ENCODE data around the gene TEX22. TPM values are rescaled to one million over a fixed set of nuclear protein-coding genes. Genes with fewer than 3 reads are reported as not detected.

Gene TEX22
- total RNA-seq, 1 donor from 2014 or later: 3.8 TPM

DNA sequence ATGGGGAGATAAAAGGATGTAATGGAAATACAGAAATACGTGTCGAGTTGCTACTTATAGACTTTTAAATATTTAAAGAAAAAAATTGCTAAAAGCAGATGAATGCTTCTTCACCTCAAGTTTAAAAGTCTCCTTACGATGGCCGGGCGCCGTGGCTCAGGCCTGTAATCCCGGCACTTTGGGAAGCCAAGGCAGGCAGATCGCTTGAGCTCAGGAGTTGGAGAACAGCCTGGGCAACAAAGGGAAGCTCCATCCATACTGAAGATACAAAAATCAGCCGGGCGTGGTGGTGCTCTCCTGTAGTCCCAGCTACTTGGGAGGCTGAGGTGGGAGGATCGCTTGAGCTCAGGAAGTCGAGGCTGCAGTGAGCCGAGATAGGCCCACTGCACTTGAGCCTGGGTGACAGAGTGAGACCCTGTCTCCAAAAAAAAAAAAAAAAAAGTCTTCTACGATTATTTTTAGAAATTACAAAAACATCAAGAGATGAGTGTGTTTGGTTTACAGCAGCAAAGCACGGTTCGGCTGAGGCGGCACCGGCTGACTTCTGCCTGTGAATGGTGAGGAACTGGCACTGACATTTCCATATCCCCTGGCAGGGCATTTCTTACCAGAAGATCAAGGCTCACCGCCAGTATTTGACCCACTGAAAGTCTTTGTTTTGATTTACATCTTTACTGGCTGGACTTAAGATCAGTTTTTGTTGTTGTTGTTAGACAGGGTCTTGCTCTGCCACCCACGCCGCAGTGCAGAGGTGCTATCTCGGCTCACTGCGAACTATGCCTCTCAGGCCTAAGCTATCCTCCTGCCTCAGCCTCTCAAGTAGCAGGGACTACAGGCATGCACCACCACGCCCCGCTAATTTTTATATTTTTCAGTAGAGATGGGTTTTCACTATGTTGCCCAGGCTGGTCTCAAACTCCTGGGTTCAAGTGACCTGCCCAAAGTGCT is 17.4 kb downstream of the TEX22 start:
- peak overlapping the region; percentile 67 for H3K4me3 ChIP-seq
- no peak overlapping the region for H3K27ac ChIP-seq
- no peaks in the 10 kb centered on the region for H3K9me3 ChIP-seq
- no peak for ATAC-seq
- no peaks in the 10 kb centered on the region for H3K36me3 ChIP-seq
- TF ChIP-seq, protein P1, sequence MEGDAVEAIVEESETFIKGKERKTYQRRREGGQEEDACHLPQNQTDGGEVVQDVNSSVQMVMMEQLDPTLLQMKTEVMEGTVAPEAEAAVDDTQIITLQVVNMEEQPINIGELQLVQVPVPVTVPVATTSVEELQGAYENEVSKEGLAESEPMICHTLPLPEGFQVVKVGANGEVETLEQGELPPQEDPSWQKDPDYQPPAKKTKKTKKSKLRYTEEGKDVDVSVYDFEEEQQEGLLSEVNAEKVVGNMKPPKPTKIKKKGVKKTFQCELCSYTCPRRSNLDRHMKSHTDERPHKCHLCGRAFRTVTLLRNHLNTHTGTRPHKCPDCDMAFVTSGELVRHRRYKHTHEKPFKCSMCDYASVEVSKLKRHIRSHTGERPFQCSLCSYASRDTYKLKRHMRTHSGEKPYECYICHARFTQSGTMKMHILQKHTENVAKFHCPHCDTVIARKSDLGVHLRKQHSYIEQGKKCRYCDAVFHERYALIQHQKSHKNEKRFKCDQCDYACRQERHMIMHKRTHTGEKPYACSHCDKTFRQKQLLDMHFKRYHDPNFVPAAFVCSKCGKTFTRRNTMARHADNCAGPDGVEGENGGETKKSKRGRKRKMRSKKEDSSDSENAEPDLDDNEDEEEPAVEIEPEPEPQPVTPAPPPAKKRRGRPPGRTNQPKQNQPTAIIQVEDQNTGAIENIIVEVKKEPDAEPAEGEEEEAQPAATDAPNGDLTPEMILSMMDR (IDR thresholded peaks at IDR 0.05): no peak
- intact Hi-C loops (cut with DNase I): no loop called here
- peaks cover 18% of the 10 kb centered on the region for H3K27me3 ChIP-seq (ENCODE audit: low read depth)
- peaks cover 30% of the 10 kb centered on the region for H3K4me1 ChIP-seq
- DNase-seq: no peak

DNA sequence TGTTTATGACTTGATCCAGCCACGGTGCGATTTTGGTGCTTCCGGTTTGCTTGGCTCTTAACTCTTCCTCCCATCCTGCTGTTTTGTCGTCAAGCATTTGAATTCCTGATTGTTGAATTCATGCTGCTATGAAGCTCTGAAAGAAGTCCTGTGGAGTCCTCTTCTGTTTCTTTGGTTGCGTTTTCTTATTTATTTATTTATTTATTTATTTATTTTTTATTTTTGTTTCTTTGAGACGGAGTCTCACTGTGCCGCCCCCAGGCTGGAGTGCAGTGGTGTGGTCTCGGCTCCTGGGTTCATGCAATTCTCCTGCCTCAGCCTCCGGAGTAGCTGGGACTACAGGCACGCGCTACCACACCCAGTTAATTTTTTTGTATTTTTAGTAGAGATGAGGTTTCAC is 18.3 kb downstream of the TEX22 start:
- Histone ChIP-seq H3K4me1 (peaks cover 35% of the 10 kb centered on the region), H3K36me3 (no peaks in the 10 kb centered on the region), H3K4me3 (no peak overlapping the region), H3K9me3 (no peaks in the 10 kb centered on the region), H3K27me3 (ENCODE audit: low read depth) (peaks cover 10% of the 10 kb centered on the region), H3K27ac (no peak overlapping the region)
- intact Hi-C loops (cut with DNase I): no loop called here
- no peak for DNase-seq
- ATAC-seq: no peak
- TF ChIP-seq, protein P1 (IDR thresholded peaks at IDR 0.05): no peak

DNA sequence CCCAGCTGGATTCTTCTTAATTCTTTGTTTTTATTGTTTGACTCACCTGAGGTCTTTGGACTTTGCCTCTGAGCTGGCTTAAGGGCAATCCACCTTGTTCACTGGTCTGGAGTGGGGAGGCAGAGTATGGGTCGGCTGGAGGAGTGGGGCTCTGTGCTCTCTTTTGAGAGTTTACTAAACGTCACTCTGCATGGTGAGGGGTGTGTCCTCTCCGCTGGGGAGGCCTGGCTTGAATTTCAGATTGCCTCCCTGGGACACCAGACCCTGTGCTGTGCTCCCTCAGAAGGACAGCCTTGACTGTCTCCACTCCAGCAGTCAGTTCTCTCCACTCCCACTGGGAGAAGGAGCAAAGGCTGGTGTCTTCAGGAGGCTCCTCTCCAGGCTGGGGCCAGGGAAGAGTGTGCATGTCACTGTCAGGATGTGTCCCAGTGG is 19.4 kb downstream of the TEX22 start:
- ATAC-seq: no peak
- intact Hi-C loops (cut with DNase I): no loop called here
- DNase-seq: no peak
- H3K4me3 ChIP-seq: no peak overlapping the region
- no peaks in the 10 kb centered on the region for H3K36me3 ChIP-seq
- H3K4me1 ChIP-seq: peaks cover 41% of the 10 kb centered on the region
- no peaks in the 10 kb centered on the region for H3K27me3 ChIP-seq (ENCODE audit: low read depth)
- H3K27ac ChIP-seq: no peak overlapping the region
- TF ChIP-seq, protein P1 (IDR thresholded peaks at IDR 0.05): no peak
- no peaks in the 10 kb centered on the region for H3K9me3 ChIP-seq

DNA sequence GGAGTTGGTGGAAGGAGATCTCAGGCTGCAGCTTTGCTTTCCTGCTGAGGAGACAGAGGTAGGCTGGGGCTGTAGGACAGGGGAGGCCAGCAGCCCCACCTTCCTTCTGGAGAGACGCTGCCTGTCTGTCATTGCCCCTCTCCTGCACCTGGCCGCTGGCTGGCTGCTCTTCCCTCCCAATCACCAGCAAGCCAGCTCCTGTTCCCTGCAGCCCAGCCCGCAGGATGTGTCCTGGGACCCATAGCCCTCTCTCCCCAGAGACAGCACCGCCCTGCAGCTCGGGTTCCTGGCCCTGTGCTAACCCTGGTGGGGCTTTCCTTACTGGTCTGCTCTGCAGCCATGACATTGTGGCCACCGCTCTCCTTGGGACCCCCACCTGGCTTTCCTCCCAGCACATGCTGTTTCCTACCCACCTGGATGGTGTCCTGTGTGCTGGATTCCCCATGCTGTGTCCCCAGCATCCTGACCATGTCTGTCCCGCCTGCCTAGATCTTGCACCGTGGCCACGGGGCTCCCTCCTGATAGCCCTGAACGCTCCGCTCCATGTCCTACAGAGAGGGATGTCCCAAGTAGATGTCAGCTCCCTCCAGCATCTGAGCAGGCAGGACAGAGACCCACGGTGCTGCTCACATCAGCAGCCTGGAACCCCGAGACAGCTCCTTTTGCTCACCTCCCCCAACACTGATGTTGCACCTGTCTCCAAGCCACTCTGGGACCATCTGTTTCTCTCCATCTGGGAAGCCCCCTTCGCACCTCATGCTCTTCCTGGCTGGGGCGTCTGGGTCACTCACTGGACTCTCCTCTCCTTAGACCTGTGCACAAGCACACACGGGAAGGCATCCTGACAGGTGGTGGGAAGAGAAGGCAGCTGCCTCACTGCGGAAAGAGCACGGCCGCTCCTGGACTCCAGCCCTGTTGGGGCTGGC is 20.2 kb downstream of the TEX22 start:
- no peak for DNase-seq
- Histone ChIP-seq H3K27ac (peak overlapping the region; percentile 76), H3K9me3 (no peaks in the 10 kb centered on the region), H3K4me1 (peaks cover 42% of the 10 kb centered on the region), H3K4me3 (peak overlapping the region; percentile 75), H3K36me3 (no peaks in the 10 kb centered on the region), H3K27me3 (ENCODE audit: low read depth) (no peaks in the 10 kb centered on the region)
- intact Hi-C loops (cut with DNase I): no loop called here
- ATAC-seq: no peak
- TF ChIP-seq, protein P1 (IDR thresholded peaks at IDR 0.05): no peak

Measured in lower lobe of right lung (tissue), 2 donors.